ENCODE data around the gene CMSS1.

DNA sequence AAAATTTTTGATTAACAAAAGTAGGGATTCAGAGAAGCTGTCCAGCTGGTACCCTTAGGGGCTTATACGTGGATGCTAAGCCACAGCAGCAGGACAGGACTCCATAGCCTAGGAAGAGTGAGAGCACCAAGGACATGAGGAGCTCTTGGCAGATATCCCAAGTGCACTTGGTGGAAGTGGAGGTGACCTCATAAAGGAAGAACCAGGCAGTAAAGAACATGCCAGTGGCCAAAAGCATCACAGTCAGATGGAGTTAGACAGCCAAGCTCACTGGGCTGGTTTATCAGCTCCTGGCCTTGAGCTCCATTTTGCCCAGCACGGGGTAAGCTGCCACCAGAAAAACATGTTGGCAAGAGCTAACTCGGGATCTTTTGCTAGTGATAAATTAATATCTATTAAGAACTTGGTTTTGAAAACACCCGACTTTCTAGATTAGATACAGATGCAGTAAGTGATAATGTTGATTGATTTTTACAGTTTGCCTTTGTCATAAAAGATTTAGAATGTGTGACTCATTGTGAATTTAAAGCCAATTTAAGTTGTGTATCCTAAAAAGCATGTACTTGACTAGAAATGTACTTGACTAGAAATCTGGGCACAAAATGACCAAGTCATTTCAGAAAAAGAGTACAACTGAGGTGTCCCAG, 108.0 kb downstream of the CMSS1 start:
- TF ChIP-seq POLR2A (IDR thresholded peaks at IDR 0.05) = no peak
- TF ChIP-seq, protein P1, sequence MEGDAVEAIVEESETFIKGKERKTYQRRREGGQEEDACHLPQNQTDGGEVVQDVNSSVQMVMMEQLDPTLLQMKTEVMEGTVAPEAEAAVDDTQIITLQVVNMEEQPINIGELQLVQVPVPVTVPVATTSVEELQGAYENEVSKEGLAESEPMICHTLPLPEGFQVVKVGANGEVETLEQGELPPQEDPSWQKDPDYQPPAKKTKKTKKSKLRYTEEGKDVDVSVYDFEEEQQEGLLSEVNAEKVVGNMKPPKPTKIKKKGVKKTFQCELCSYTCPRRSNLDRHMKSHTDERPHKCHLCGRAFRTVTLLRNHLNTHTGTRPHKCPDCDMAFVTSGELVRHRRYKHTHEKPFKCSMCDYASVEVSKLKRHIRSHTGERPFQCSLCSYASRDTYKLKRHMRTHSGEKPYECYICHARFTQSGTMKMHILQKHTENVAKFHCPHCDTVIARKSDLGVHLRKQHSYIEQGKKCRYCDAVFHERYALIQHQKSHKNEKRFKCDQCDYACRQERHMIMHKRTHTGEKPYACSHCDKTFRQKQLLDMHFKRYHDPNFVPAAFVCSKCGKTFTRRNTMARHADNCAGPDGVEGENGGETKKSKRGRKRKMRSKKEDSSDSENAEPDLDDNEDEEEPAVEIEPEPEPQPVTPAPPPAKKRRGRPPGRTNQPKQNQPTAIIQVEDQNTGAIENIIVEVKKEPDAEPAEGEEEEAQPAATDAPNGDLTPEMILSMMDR (IDR thresholded peaks at IDR 0.05) = no peak

Measured in right lobe of liver (tissue), 4 donors.